K562 (cell line): ENCODE results near the gene ICA1. TPM values are rescaled to one million over a fixed set of nuclear protein-coding genes. Genes with fewer than 3 reads are reported as not detected.

Source experiments
- ATAC-seq: fragments of 200-7000 bp; cut with Tn5 transposase; 3 replicates; pipeline ENCODE4 v1.9.1; 2020; ENCODE audit warnings: moderate library complexity
- BruUV-seq: library from RNA; stranded (reverse); fragments of 400-500 nt; replicated peaks from 2 replicates; lab custom pipeline; 2021; lab: Mats Ljungman, UMichigan
- CTCF ChIA-PET: fragments of 300-600 bp; formaldehyde crosslinking; extraction: SDS; loops from one replicate; lab custom pipeline; 2021; ENCODE audit warnings: low intra/inter-chr PET ratio; lab: Yijun Ruan, JAX
- POLR2A ChIA-PET: fragments of 300-600, 350-650 bp; sonication (Branson Sonifier 250); formaldehyde crosslinking; extraction: SDS; loops from one replicate; lab custom pipeline; 2021; ENCODE audit warnings: antibody characterized with exemption, inconsistent platforms; lab: Yijun Ruan, JAX
- DNase-seq, 4 experiments: peaks; one replicate each; pipeline versions ENCODE4 v3.0.0 to v3.0.0-alpha.2; 2011 to 2018; ENCODE audit warnings: low spot score in 3 of 4, mixed read lengths in 3 of 4; ENCODE audit errors: extremely low read depth in 1 of 4
- FAIRE-seq: peaks from 2 replicates; lab custom pipeline; 2011; peaks lifted over from hg19 to GRCh38; lab: Jason Lieb, UNC
- H2AFZ ChIP-seq: 2 replicates; pipeline ENCODE4 v1.6.0; 2011; ENCODE audit warnings: low read depth, low read length, control low read depth, inconsistent platforms
- H3K27ac ChIP-seq: fragments of 200-600 bp; 3 replicates; pipeline ENCODE4 v1.8.0; 2011; ENCODE audit warnings: low read depth, mild to moderate bottlenecking, control low read depth, inconsistent platforms, low read length, moderate library complexity, mixed read lengths; ENCODE audit errors: extremely low read depth
- H3K27me3 ChIP-seq, 2 experiments: fragments of 300-600 bp in 1 of 2; 2 replicates in 1 of 2; 3 replicates in 1 of 2; pipeline versions ENCODE4 v1.6.0 to v1.8.0; 2011; ENCODE audit warnings: inconsistent platforms in 2 of 2, low read length in 2 of 2, mild to moderate bottlenecking in 1 of 2, mixed read lengths in 1 of 2, moderate library complexity in 1 of 2; ENCODE audit not compliant: control insufficient read depth in 2 of 2, insufficient read depth in 2 of 2
- H3K36me3 ChIP-seq: fragments of 300-600 bp; 3 replicates; pipeline ENCODE4 v1.8.0; 2011; ENCODE audit warnings: mild to moderate bottlenecking, low read length, inconsistent platforms; ENCODE audit not compliant: control insufficient read depth, insufficient read depth
- H3K4me1 ChIP-seq, 2 experiments: fragments of 200-600 bp in 1 of 2; replicated peaks in 1 of 2; 2 replicates in 1 of 2; 3 replicates in 1 of 2; pipeline versions ENCODE4 v1.5.1 to v1.8.0; 2011; ENCODE audit warnings: inconsistent platforms in 2 of 2, low read length in 2 of 2, mild to moderate bottlenecking in 1 of 2, mixed read lengths in 1 of 2, moderate library complexity in 1 of 2; ENCODE audit not compliant: control insufficient read depth in 2 of 2, insufficient read depth in 2 of 2
- H3K4me2 ChIP-seq: 2 replicates; pipeline ENCODE4 v1.6.1; 2011; ENCODE audit warnings: low read length, control low read depth, inconsistent platforms, mixed read lengths; ENCODE audit not compliant: insufficient read depth
- H3K4me3 ChIP-seq: fragments of 200-600 bp; sonication (generic), shearing (Covaris generic); 2 replicates; pipeline ENCODE4 v1.5.1; 2016; ENCODE audit warnings: control low read depth, inconsistent platforms
- H3K79me2 ChIP-seq: fragments of 200-600 bp; 3 replicates; pipeline ENCODE4 v1.8.0; 2011; ENCODE audit warnings: low read length, inconsistent platforms; ENCODE audit not compliant: control insufficient read depth, insufficient read depth
- H3K9ac ChIP-seq, 2 experiments: 2 replicates each; pipeline versions ENCODE4 v1.6.0 to v1.6.1; 2011; ENCODE audit warnings: low read depth in 2 of 2, low read length in 2 of 2, control low read depth in 1 of 2, inconsistent platforms in 1 of 2, mild to moderate bottlenecking in 1 of 2, mixed read lengths in 1 of 2; ENCODE audit not compliant: insufficient read depth in 1 of 2
- H3K9me1 ChIP-seq: one replicate; pipeline ENCODE4 v1.6.0; 2011; ENCODE audit warnings: inconsistent platforms, mild to moderate bottlenecking, low read length, moderate library complexity; ENCODE audit not compliant: control insufficient read depth, insufficient read depth
- H3K9me3 ChIP-seq: replicated peaks from 2 replicates; pipeline ENCODE4 v1.5.1; 2011; ENCODE audit warnings: low read depth, low read length, inconsistent platforms; ENCODE audit not compliant: control insufficient read depth, insufficient read depth
- H4K20me1 ChIP-seq: replicated peaks from 2 replicates; pipeline ENCODE4 v1.6.1; 2011; ENCODE audit warnings: low read length, inconsistent platforms, mixed read lengths; ENCODE audit not compliant: control insufficient read depth, insufficient read depth
- ESRRA ChIP-seq: fragments of 450-650 bp; IDR thresholded peaks from 2 replicates; pipeline ENCODE4 v1.6.1; 2014; ENCODE audit warnings: low read depth, mild to moderate bottlenecking, moderate library complexity, borderline replicate concordance
- JUN ChIP-seq, 2 experiments: sonication (generic) in 1 of 2; formaldehyde crosslinking in 1 of 2; IDR thresholded peaks; 2 replicates each; pipeline versions ENCODE4 v1.6.1 to v1.8.0; 2012 to 2022; ENCODE audit warnings: borderline replicate concordance in 2 of 2, mild to moderate bottlenecking in 2 of 2, improper control_type of control experiment in 1 of 2, low read depth in 1 of 2, low read length in 1 of 2, missing genetic modification reagents in 1 of 2
- NFXL1 ChIP-seq: fragments of 450-650 bp; formaldehyde crosslinking; IDR thresholded peaks from 2 replicates; pipeline ENCODE4 v1.4.0; 2021; ENCODE audit warnings: mild to moderate bottlenecking
- SMAD1 ChIP-seq: fragments of 150-350 bp; IDR thresholded peaks from 2 replicates; pipeline ENCODE4 v1.6.1; 2014; ENCODE audit warnings: low read length, low read depth; ENCODE audit not compliant: partially characterized antibody
- SMARCC2 ChIP-seq: fragments of 450-650 bp; IDR thresholded peaks from 2 replicates; pipeline ENCODE4 v1.6.1; 2017; ENCODE audit warnings: antibody characterized with exemption, moderate library complexity, mild to moderate bottlenecking, low read depth
- SREBF2 ChIP-seq: sonication (generic); formaldehyde crosslinking; IDR thresholded peaks from 2 replicates; pipeline ENCODE4 v1.4.0; 2020; ENCODE audit warnings: mild to moderate bottlenecking, missing genetic modification reagents
- TAF1 ChIP-seq: IDR thresholded peaks from 2 replicates; pipeline ENCODE4 v1.6.1; 2011; ENCODE audit warnings: mild to moderate bottlenecking, low read length, moderate library complexity; ENCODE audit not compliant: insufficient read depth, control insufficient read depth, severe bottlenecking; ENCODE audit errors: extremely low read depth
- ZBTB1 ChIP-seq: sonication (generic); formaldehyde crosslinking; IDR thresholded peaks from 2 replicates; pipeline ENCODE4 v1.8.1; 2023; ENCODE audit warnings: missing genetic modification reagents, low read depth, mild to moderate bottlenecking, borderline replicate concordance
- ZNF23 ChIP-seq: fragments of 250-450 bp; sonication (Bioruptor Pico); IDR thresholded peaks from 2 replicates; pipeline ENCODE4 v1.4.0; 2020; ENCODE audit warnings: mild to moderate bottlenecking
- ZNF77 ChIP-seq: fragments of 250-450 bp; sonication (Bioruptor Pico); IDR thresholded peaks from 2 replicates; pipeline ENCODE4 v1.5.0; 2020
- WGBS: fragments of 100-300 bp; shearing (Covaris generic); methylation state at CpG from one replicate; pipeline ENCODE4 v1.1.6; 2016; ENCODE audit warnings: low coverage, mixed read lengths; ENCODE audit not compliant: insufficient coverage; ENCODE audit errors: missing lambda C conversion rate; 5-methylcytosine and 5-hydroxymethylcytosine counted together
- in situ Hi-C: fragments of 300-500 bp; cut with MboI; formaldehyde crosslinking; loops from 4 replicates; pipeline ENCODE4 v1.15.0; 2018; ENCODE audit warnings: inconsistent platforms, mixed read lengths
- intact Hi-C: fragments of 100-400 bp; cut with micrococcal nuclease; formaldehyde crosslinking; loops from 2 replicates; pipeline ENCODE4 v1.14.2; 2022
- polyA plus RNA-seq, 8 experiments: library from polyadenylated mRNA; depleted of rRNA in 4 of 8; stranded (reverse) in 5 of 8; unstranded in 3 of 8; fragments of >200 nt; fragmentation: Nextera tagmentation in 2 of 8; fragmentation: Illumina TruSeq in 1 of 8; extraction: Ambion mirVana in 2 of 8; extraction: Trizol in 1 of 8; gene quantifications; 2 replicates each; pipeline versions ENCODE4 v1.2.1 to v1.2.3, GENCODE V29; 2011 to 2014; ENCODE audit warnings: inconsistent platforms in 1 of 8, missing spikeins in 1 of 8
- total RNA-seq, 7 experiments: library from RNA; depleted of rRNA in 6 of 7; stranded (reverse); fragments of >200 nt in 6 of 7; fragmentation: Illumina TruSeq in 2 of 7; extraction: Trizol in 2 of 7; gene quantifications; 2 replicates each; pipeline versions ENCODE4 v1.2.1 to v1.2.3, GENCODE V29; 2011 to 2021; ENCODE audit warnings: low replicate concordance in 1 of 7
- TF ChIP-seq, protein P1 (sequence below): sonication (generic); formaldehyde crosslinking; IDR thresholded peaks from 2 replicates; pipeline ENCODE4 v1.8.1; 2023; ENCODE audit warnings: mild to moderate bottlenecking, missing genetic modification reagents
- TF ChIP-seq, protein P2 (sequence below), 2 experiments: fragments of 150-350 bp in 1 of 2; IDR thresholded peaks; 2 replicates each; pipeline ENCODE4 v1.6.1; 2012 to 2016; ENCODE audit warnings: low read depth in 2 of 2, low read length in 2 of 2, mild to moderate bottlenecking in 1 of 2, moderate library complexity in 1 of 2
- TF ChIP-seq, protein P3 (sequence below): fragments of 450-650 bp; IDR thresholded peaks from 2 replicates; pipeline ENCODE4 v1.6.1; 2016
- TF ChIP-seq, protein P4 (sequence below): fragments of 250-450 bp; sonication (Bioruptor Pico); IDR thresholded peaks from 2 replicates; pipeline ENCODE4 v1.4.0; 2020; ENCODE audit warnings: mild to moderate bottlenecking

Gene ICA1
- total and polyA plus RNA-seq, 9 of the 15 experiments (the other 6 are each of a cell fraction or from before 2014, with no cell fraction given): 7.1 to 22.3 (median 16.4) TPM

DNA sequence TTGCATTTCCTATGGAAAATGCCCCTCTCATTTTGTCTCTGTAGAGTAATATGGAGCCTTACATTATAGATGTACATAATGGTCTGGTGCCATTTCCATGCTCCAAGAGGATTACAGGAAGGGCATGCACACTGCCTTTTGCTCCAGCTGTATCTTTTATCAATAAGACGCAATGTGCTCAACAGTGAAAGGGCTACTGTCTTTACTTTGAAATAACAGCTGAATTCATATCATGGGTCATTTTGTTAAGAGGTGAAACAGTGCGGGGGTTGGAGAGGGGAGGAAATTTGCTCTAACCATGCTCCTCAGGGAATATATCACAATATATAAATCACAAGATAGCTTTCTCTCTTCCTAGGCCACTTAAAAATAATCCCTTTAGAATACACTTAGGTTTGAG, 77.7 kb downstream of the ICA1 start (continued):
- TF ChIP-seq SMAD1 (no peak), JUN (IDR thresholded peaks at IDR 0.05; ENCODE audit: borderline replicate concordance, low read depth, low read length) (no peak), JUN (CRISPR knock-in tag; IDR thresholded peaks at IDR 0.05; ENCODE audit: borderline replicate concordance) (no peak), SMARCC2 (no peak), ZBTB1 (CRISPR knock-in tag) (no peak)

DNA sequence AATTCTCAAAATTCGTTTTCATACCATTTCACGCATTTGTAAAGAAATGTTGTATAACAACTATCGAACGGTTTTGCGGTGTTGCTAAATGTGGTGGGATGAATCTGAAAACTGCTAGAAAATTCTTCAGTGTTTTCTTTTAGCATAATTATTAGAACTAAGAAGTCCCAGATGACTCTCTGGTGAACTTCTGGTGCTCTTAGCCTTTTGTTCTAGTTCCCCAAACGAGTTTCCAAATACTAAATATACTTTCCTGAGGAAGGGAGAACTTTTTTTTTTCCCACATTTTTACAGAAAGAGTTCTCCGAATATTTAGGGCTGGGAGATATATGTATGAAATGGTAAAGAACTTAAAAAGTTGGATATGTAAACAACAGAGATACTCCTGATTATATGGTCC, 82.5 kb downstream of the ICA1 start:
- no peak for FAIRE-seq
- ChIA-PET CTCF (no interaction called here), POLR2A (interaction anchor here (0.7 kb wide), 1 partner anchor 1099 kb away, joined by 3 read pairs; no protein-coding TSS in a partner anchor)
- DNase-seq: no peak
- H3K9ac ChIP-seq: no peak overlapping the region
- H3K27me3 ChIP-seq: no peaks in the 10 kb centered on the region
- H2AFZ ChIP-seq: no peak overlapping the region
- H3K9me1 ChIP-seq: no peaks in the 10 kb centered on the region
- no peaks in the 10 kb centered on the region for H3K36me3 ChIP-seq
- intact Hi-C loops: no loop called here
- H3K4me1 ChIP-seq: peaks cover 0 to 22% of the 10 kb centered on the region in 2 experiments; a peak in 4 of 5 replicates
- H3K27ac ChIP-seq: no peak overlapping the region
- no peaks in the 10 kb centered on the region for H3K79me2 ChIP-seq
- H3K4me2 ChIP-seq: no peak overlapping the region
- H3K9me3 ChIP-seq: no peaks in the 10 kb centered on the region
- WGBS: 65% methylated on average over 7 of the region's 7 CpGs
- BruUV-seq: no TSS peak
- ATAC-seq: no peak
- no peaks in the 10 kb centered on the region for H4K20me1 ChIP-seq
- in situ Hi-C loops: no loop called here
- no peak overlapping the region for H3K4me3 ChIP-seq
- TF ChIP-seq, protein P1, sequence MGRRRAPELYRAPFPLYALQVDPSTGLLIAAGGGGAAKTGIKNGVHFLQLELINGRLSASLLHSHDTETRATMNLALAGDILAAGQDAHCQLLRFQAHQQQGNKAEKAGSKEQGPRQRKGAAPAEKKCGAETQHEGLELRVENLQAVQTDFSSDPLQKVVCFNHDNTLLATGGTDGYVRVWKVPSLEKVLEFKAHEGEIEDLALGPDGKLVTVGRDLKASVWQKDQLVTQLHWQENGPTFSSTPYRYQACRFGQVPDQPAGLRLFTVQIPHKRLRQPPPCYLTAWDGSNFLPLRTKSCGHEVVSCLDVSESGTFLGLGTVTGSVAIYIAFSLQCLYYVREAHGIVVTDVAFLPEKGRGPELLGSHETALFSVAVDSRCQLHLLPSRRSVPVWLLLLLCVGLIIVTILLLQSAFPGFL (CRISPR knock-in tag): no peak
- TF ChIP-seq, protein P2, sequence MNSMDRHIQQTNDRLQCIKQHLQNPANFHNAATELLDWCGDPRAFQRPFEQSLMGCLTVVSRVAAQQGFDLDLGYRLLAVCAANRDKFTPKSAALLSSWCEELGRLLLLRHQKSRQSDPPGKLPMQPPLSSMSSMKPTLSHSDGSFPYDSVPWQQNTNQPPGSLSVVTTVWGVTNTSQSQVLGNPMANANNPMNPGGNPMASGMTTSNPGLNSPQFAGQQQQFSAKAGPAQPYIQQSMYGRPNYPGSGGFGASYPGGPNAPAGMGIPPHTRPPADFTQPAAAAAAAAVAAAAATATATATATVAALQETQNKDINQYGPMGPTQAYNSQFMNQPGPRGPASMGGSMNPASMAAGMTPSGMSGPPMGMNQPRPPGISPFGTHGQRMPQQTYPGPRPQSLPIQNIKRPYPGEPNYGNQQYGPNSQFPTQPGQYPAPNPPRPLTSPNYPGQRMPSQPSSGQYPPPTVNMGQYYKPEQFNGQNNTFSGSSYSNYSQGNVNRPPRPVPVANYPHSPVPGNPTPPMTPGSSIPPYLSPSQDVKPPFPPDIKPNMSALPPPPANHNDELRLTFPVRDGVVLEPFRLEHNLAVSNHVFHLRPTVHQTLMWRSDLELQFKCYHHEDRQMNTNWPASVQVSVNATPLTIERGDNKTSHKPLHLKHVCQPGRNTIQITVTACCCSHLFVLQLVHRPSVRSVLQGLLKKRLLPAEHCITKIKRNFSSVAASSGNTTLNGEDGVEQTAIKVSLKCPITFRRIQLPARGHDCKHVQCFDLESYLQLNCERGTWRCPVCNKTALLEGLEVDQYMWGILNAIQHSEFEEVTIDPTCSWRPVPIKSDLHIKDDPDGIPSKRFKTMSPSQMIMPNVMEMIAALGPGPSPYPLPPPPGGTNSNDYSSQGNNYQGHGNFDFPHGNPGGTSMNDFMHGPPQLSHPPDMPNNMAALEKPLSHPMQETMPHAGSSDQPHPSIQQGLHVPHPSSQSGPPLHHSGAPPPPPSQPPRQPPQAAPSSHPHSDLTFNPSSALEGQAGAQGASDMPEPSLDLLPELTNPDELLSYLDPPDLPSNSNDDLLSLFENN (IDR thresholded peaks at IDR 0.05; ENCODE audit: low read depth in 2 of 2, low read length in 2 of 2): no peak
- TF ChIP-seq, protein P3, sequence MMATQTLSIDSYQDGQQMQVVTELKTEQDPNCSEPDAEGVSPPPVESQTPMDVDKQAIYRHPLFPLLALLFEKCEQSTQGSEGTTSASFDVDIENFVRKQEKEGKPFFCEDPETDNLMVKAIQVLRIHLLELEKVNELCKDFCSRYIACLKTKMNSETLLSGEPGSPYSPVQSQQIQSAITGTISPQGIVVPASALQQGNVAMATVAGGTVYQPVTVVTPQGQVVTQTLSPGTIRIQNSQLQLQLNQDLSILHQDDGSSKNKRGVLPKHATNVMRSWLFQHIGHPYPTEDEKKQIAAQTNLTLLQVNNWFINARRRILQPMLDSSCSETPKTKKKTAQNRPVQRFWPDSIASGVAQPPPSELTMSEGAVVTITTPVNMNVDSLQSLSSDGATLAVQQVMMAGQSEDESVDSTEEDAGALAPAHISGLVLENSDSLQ: no peak
- TF ChIP-seq TAF1: no peak
- no peak for TF ChIP-seq NFXL1 (CRISPR knock-in tag)
- TF ChIP-seq, protein P4, sequence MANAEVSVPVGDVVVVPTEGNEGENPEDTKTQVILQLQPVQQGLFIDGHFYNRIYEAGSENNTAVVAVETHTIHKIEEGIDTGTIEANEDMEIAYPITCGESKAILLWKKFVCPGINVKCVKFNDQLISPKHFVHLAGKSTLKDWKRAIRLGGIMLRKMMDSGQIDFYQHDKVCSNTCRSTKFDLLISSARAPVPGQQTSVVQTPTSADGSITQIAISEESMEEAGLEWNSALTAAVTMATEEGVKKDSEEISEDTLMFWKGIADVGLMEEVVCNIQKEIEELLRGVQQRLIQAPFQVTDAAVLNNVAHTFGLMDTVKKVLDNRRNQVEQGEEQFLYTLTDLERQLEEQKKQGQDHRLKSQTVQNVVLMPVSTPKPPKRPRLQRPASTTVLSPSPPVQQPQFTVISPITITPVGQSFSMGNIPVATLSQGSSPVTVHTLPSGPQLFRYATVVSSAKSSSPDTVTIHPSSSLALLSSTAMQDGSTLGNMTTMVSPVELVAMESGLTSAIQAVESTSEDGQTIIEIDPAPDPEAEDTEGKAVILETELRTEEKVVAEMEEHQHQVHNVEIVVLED: no peak
- no peak for TF ChIP-seq SREBF2 (CRISPR knock-in tag)
- TF ChIP-seq ESRRA: no peak
- no peak for TF ChIP-seq ZNF77
- no peak for TF ChIP-seq ZNF23
